ENCODE results near the gene SORL1-AS1.
A peak's percentile ranks its signal among the peaks of the same experiment; 100 is the strongest.

SORL1-AS1 gene

DNA sequence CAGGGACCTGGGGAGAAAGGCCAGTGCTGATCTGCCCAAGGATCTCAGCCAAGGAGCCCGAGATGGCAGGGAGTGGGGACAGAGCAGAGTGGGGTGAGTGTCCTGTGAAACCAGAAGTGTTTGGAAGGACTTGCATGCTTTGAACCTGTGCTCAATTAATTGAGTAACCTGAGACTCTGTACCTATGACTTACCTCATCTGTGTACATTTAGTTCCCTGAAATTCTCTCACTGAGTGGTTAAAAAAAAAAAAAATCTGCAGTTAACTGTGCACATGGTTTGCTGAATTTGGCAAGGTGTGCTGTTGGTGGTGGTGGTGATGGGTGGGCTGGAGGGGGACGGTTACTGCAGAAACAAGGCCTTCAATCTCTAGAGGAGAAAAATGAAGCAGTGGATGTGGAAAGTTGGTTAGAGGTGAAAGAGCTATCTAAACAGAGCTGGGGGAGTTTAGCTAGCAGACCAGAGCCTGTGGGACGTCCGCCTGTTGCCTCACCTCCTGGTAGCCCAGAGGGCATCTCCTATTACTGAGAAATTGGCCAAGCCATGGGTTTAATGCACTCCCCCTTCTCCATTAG is 8.3 kb upstream of the SORL1-AS1 start:
- Histone ChIP-seq H2AFZ (ENCODE audit: low read depth, low read length) (no peak overlapping the region), H3K27ac (ENCODE audit: low read length) (peak overlapping the region; percentile 90), H3K4me1 (ENCODE audit: low read length) (peaks cover 94% of the 10 kb centered on the region), H3K36me3 (replicated peaks; ENCODE audit: low read depth, low read length) (peaks cover 49% of the 10 kb centered on the region), H3K79me2 (ENCODE audit: low read length) (peaks cover 100% of the 10 kb centered on the region), H4K20me1 (ENCODE audit: insufficient read depth, low read length) (peaks cover 94% of the 10 kb centered on the region), H3K9me3 (ENCODE audit: insufficient read depth, low read length) (no peaks in the 10 kb centered on the region), H3K4me2 (ENCODE audit: low read length) (peak overlapping the region; percentile 82), H3K9ac (ENCODE audit: low read length) (peak overlapping the region; percentile 56), H3K27me3 (ENCODE audit: low read depth, low read length) (no peaks in the 10 kb centered on the region), H3K4me3 (ENCODE audit: low read length) (peak overlapping the region; percentile 59)
- TF ChIP-seq EZH2phosphoT487 (IDR thresholded peaks at IDR 0.05; ENCODE audit: low read depth), result no peak
- TF ChIP-seq, protein P1, sequence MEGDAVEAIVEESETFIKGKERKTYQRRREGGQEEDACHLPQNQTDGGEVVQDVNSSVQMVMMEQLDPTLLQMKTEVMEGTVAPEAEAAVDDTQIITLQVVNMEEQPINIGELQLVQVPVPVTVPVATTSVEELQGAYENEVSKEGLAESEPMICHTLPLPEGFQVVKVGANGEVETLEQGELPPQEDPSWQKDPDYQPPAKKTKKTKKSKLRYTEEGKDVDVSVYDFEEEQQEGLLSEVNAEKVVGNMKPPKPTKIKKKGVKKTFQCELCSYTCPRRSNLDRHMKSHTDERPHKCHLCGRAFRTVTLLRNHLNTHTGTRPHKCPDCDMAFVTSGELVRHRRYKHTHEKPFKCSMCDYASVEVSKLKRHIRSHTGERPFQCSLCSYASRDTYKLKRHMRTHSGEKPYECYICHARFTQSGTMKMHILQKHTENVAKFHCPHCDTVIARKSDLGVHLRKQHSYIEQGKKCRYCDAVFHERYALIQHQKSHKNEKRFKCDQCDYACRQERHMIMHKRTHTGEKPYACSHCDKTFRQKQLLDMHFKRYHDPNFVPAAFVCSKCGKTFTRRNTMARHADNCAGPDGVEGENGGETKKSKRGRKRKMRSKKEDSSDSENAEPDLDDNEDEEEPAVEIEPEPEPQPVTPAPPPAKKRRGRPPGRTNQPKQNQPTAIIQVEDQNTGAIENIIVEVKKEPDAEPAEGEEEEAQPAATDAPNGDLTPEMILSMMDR (IDR thresholded peaks at IDR 0.05; ENCODE audit: low read depth, low read length), result no peak

DNA sequence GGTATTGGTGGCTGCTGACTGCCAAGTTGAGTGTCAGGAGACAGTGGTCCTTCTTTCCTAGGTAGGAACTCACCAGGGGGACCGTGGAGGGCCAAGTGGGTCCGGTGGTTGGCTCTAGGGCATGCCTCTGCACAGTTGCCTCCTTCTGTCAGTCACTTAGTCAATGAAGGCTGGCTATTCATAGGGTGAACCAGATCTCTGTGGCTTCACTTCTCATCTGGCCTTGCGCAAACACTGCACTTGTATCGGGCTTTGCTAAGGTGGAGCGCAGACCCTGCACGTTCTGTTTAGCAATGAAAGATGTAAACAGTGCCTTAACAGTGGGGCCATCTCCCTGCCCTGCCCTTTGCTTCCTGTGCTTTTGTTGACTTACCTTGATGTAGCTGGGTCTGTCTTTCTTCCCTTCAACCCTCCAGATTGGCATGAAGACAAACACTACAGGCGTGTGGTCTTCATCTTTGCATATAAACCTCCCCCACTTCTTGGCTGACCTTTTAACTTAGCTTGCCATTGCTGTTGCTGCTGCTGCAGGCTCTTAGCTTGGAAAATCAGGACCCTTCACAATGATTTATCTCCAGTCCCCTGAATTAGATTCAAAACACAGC is 6.7 kb upstream of the SORL1-AS1 start:
- peaks cover 57% of the 10 kb centered on the region for H3K36me3 ChIP-seq (replicated peaks; ENCODE audit: low read depth, low read length)
- H3K4me1 ChIP-seq (ENCODE audit: low read length), result peaks cover 94% of the 10 kb centered on the region
- no peak overlapping the region for H3K4me2 ChIP-seq (ENCODE audit: low read length)
- no peak overlapping the region for H3K9ac ChIP-seq (ENCODE audit: low read length)
- H3K79me2 ChIP-seq (ENCODE audit: low read length), result peaks cover 100% of the 10 kb centered on the region
- peaks cover 87% of the 10 kb centered on the region for H4K20me1 ChIP-seq (ENCODE audit: insufficient read depth, low read length)
- no peak overlapping the region for H3K4me3 ChIP-seq (ENCODE audit: low read length)
- no peak overlapping the region for H2AFZ ChIP-seq (ENCODE audit: low read depth, low read length)
- no peaks in the 10 kb centered on the region for H3K9me3 ChIP-seq (ENCODE audit: insufficient read depth, low read length)
- no peak for TF ChIP-seq EZH2phosphoT487 (IDR thresholded peaks at IDR 0.05; ENCODE audit: low read depth)
- TF ChIP-seq, protein P1 (IDR thresholded peaks at IDR 0.05; ENCODE audit: low read depth, low read length), result no peak
- H3K27me3 ChIP-seq (ENCODE audit: low read depth, low read length), result no peaks in the 10 kb centered on the region
- H3K27ac ChIP-seq (ENCODE audit: low read length), result peak overlapping the region; percentile 4; the same call in 1 of the 2 replicates

DNA sequence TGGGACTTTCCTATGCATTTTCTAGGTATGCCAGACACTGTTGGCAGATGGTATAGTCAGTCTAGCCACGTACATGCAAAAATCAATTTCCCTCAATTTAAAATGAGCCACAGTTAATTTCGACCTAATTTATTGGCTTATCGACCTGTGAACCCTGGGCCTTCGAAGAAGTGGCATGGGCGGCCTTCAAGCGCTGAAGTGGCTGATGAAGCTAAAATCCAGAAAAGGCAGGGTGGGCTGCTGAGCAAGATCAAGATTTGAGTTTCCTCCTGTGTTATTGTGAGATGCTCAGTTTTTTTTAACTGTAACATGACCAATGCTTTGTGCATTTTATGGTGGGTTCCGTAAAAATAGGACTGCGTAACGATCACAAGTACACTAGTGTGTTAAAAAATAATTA is 5.8 kb upstream of the SORL1-AS1 start:
- Histone ChIP-seq H3K9me3 (ENCODE audit: insufficient read depth, low read length) (no peaks in the 10 kb centered on the region), H4K20me1 (ENCODE audit: insufficient read depth, low read length) (peaks cover 78% of the 10 kb centered on the region), H3K9ac (ENCODE audit: low read length) (no peak overlapping the region), H3K36me3 (replicated peaks; ENCODE audit: low read depth, low read length) (peaks cover 59% of the 10 kb centered on the region), H3K4me1 (ENCODE audit: low read length) (peaks cover 94% of the 10 kb centered on the region), H3K4me2 (ENCODE audit: low read length) (no peak overlapping the region), H3K27ac (ENCODE audit: low read length) (no peak overlapping the region), H2AFZ (ENCODE audit: low read depth, low read length) (no peak overlapping the region), H3K79me2 (ENCODE audit: low read length) (peaks cover 100% of the 10 kb centered on the region), H3K4me3 (ENCODE audit: low read length) (no peak overlapping the region), H3K27me3 (ENCODE audit: low read depth, low read length) (no peaks in the 10 kb centered on the region)
- TF ChIP-seq EZH2phosphoT487 (IDR thresholded peaks at IDR 0.05; ENCODE audit: low read depth), result no peak
- TF ChIP-seq, protein P1 (IDR thresholded peaks at IDR 0.05; ENCODE audit: low read depth, low read length), result no peak

DNA sequence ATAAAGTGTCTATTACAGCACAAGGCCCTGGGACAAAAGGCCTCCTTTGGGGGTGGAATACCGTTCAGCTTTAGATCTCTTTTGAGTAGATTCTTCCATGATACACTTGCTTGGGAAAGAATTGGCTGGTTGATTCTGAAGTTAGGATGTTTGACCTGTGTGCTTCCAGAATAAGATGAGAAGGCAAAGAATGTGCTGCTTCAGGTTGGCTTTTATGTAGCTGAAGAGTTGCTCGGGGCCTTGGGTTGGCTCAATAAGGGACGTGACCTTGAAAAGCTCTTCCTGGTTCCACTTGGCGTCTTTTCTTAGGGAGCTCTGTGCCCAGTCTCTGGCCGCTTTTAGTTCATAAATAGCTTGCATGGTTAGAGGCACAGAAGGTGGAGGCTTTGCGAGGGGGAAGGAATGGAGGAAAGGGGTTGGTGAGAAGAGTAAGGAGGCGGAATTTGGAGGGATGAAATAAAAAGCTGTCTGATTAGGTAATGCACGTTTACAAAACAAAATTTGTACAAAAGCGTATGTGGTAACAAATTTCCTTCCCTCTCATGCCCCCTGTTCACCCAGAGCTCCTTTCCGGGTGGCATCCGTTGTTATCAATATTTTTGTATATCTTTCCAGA is 4.2 kb upstream of the SORL1-AS1 start:
- H3K9ac ChIP-seq (ENCODE audit: low read length), result no peak overlapping the region
- H4K20me1 ChIP-seq (ENCODE audit: insufficient read depth, low read length), result peaks cover 62% of the 10 kb centered on the region
- peaks cover 79% of the 10 kb centered on the region for H3K4me1 ChIP-seq (ENCODE audit: low read length)
- H3K9me3 ChIP-seq (ENCODE audit: insufficient read depth, low read length), result no peaks in the 10 kb centered on the region
- no peaks in the 10 kb centered on the region for H3K27me3 ChIP-seq (ENCODE audit: low read depth, low read length)
- no peak overlapping the region for H3K27ac ChIP-seq (ENCODE audit: low read length)
- peaks cover 61% of the 10 kb centered on the region for H3K36me3 ChIP-seq (replicated peaks; ENCODE audit: low read depth, low read length)
- no peak for TF ChIP-seq EZH2phosphoT487 (IDR thresholded peaks at IDR 0.05; ENCODE audit: low read depth)
- TF ChIP-seq, protein P1 (IDR thresholded peaks at IDR 0.05; ENCODE audit: low read depth, low read length), result no peak
- peaks cover 100% of the 10 kb centered on the region for H3K79me2 ChIP-seq (ENCODE audit: low read length)
- H3K4me2 ChIP-seq (ENCODE audit: low read length), result peak overlapping the region; percentile 91
- no peak overlapping the region for H2AFZ ChIP-seq (ENCODE audit: low read depth, low read length)
- H3K4me3 ChIP-seq (ENCODE audit: low read length), result no peak overlapping the region

All from OCI-LY3 (cell line).